Astrocyte of the cerebellum (primary cell): ENCODE data around the gene P2RY4.
"Not testable (repeated sequence)": the region's sequence is repeated elsewhere in the genome, so short reads cannot be mapped to it uniquely, and the experiment has no call there.

ENCODE experiments used
- DNase-seq: peaks from one replicate; pipeline ENCODE4 v3.0.0-alpha.2; 2011; ENCODE audit warnings: low read depth
- H3K4me3 ChIP-seq: 2 replicates; pipeline ENCODE4 v1.5.1; 2011; ENCODE audit warnings: mild to moderate bottlenecking, low read depth, low read length, moderate library complexity
- in situ Hi-C: cut with HindIII; loops from 2 replicates; pipeline ENCODE4 v1.10.0; 2017; ENCODE audit warnings: low sequenced_read_pairs
- TF ChIP-seq, protein P1 (sequence below): IDR thresholded peaks from 2 replicates; pipeline ENCODE4 v1.5.1; 2012; ENCODE audit warnings: low read length, low read depth, moderate library complexity, mild to moderate bottlenecking; ENCODE audit errors: missing control alignments

P2RY4 gene

DNA sequence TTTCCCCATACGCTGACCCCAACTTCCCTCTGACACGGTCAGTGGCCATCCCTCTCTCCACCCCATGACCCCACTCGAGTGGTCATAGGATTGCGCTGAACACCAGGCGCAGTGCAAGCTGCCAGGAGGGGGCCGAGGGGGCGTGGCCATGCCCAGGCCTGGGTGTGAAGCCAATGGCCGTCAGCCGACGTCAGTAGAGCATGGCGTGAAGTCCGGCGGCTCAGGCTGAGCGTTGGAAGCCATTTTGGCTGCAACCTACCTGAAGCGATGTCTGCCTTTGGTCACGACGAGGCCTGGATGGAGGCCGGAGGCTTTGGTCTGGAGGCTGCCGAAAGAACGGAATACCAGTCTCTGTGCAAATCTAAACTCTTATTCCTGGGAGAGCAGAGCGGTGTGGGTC is 21.9 kb upstream of the P2RY4 start, which contains the start of gene RAB41:
RAB41 (plus strand) TSS at position 222 of the 400 bp plus-strand sequence; CDS start at position 268, 46 bp downstream.
- DNase-seq: no peak
- H3K4me3 ChIP-seq: no peak within 1 kb of the TSS
- in situ Hi-C loops: no loop called here
- TF ChIP-seq, protein P1, sequence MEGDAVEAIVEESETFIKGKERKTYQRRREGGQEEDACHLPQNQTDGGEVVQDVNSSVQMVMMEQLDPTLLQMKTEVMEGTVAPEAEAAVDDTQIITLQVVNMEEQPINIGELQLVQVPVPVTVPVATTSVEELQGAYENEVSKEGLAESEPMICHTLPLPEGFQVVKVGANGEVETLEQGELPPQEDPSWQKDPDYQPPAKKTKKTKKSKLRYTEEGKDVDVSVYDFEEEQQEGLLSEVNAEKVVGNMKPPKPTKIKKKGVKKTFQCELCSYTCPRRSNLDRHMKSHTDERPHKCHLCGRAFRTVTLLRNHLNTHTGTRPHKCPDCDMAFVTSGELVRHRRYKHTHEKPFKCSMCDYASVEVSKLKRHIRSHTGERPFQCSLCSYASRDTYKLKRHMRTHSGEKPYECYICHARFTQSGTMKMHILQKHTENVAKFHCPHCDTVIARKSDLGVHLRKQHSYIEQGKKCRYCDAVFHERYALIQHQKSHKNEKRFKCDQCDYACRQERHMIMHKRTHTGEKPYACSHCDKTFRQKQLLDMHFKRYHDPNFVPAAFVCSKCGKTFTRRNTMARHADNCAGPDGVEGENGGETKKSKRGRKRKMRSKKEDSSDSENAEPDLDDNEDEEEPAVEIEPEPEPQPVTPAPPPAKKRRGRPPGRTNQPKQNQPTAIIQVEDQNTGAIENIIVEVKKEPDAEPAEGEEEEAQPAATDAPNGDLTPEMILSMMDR: no peak

DNA sequence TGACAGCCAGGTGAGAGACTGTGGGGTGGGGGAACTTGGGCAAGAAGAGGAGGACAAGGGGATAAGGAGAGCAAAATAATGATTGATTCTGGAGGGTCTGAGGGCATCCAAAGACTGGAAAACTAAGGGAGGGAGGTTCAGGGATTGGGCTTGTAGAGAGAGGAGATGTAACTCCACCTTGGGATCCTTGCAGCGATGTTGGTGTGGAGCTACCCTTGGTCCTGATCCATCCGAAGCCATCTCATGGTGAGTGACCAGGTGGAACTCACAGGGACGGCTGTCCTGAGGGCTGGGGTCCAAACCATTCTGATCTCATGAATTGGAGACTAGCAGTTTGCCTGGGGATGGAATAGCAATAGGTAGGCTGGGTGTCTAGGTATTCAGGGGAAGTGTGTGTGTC is 20.6 kb upstream of the P2RY4 start:
- no peak for DNase-seq
- in situ Hi-C loops: no loop called here
- no peak overlapping the region for H3K4me3 ChIP-seq
- TF ChIP-seq, protein P1: no peak

DNA sequence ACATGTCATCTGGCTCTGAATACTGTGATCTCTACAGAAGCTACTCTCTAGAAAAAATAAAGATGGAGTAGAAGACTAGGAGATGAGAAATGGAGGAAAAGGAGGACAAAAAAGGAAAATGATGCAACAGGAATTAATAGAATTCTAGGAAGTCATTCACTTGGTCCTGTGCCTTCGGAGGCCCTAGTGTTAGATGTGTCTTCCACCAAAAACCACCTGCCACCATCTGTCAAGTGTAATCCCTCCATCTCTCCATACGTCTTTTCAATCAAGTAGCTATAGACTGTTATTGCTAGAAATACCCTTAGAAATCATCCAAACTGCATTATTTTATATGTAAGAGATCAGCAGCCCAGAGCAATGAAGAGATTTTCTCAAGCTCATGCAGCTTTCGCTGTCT is 19.1 kb upstream of the P2RY4 start:
- in situ Hi-C loops: no loop called here
- TF ChIP-seq, protein P1: no peak
- DNase-seq: no peak
- H3K4me3 ChIP-seq: no peak overlapping the region

DNA sequence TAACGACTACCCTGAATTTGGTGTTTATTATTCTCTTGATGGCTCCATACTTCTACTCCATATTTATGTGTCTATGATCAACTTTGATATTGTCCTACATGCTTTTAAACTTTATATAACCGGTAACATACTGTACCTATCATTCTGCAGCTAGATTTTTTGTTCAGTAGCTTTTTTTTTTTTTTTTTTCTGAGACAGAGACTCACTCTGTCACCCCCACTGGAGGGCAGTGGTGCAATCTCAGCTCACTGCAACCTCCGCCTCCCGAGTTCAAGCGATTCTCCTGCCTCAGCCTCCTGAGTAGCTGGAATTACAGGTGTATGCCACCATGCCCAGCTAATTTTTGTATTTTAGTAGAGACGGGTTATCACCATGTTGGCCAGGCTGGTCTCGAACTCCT is 14.0 kb upstream of the P2RY4 start:
- H3K4me3 ChIP-seq, in situ Hi-C loops, DNase-seq: not testable (repeated sequence)

DNA sequence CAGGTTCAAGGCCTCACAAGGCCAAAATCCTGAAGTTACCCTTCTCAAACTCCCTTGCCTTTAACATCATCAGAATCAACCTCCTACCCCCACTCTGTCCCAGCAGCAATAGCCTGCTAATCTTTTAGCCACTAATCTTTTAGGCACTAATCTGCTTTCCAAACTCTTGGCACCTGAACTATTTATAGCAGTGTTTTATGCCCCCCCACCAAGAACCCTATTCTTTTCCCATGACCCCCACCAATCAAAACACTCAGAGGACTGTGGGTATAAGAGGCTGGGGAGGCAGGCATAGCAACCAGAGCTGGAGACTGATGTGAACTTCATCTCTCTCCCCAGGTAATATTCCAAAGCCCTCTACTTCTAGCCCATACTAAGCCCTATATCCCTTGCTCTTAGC is 8.0 kb upstream of the P2RY4 start, which contains the start of gene ARR3:
ARR3 (plus strand) TSS at position 301 of the 400 bp plus-strand sequence. CDS start 1,052 bp downstream, outside the sequence.
- no peak for DNase-seq
- TF ChIP-seq, protein P1: no peak
- in situ Hi-C loops: no loop called here
- no peak within 1 kb of the TSS for H3K4me3 ChIP-seq

DNA sequence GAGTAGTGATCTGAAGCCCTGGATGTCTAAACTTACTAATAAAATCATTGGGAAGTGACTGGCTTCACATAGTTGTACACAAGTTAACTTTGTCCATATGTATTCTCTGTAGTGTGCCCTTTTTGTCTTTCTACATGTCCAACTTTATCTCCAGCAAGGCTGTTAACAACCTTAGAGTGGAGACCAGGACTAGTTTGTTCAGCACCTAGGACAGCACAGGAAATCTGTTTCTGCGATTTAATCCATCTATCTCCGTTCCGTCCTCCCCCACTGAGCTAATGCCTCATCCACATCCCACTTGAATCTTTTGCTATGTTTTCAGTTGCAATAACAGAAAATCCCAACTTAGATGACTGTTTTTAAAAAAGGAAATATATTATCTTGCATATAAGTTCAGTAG is 4.8 kb upstream of the P2RY4 start:
- in situ Hi-C loops: no loop called here
- TF ChIP-seq, protein P1: no peak
- DNase-seq: no peak

DNA sequence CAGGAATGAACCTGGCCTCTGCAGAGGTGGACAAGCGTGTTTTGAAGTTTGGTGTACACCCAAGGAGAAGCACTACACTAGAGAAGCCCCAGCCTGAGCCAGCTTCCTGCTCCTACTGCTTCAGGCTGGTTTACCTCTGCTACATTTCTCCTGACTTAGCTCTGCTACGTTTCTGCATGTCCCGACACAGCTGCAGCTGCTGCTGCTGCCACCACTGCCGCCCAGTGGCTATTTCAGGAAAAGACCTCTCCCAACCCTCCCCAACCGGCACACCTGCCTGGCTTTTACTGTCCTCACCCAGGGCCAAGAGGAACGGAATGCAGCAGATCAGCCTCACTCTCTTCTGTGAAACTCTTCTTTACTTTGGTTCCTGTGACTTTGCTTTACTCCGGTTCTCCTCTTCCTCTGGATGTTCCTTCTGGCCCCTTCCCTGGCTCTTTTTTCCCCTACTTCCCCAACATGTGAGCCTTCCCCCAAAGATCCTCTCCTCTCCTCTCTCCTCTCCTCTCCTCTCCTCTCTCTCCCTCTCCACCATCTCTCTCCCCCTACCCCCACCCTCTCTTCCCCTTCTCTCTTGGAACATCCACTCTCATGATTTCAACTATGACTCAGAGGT is 3.1 kb upstream of the P2RY4 start:
- in situ Hi-C loops: no loop called here
- H3K4me3 ChIP-seq: no peak overlapping the region
- TF ChIP-seq, protein P1: peak; percentile 67
- no peak for DNase-seq

More for the DNA sequence above, 4.8 kb upstream of the P2RY4 start:
- no peak overlapping the region for H3K4me3 ChIP-seq
